Upper lobe of left lung (tissue), 4 donors: ENCODE data around the gene TRIM6.

Experiments used
- EP300 ChIP-seq, 4 donors: sonication (generic); formaldehyde crosslinking; IDR thresholded peaks; one replicate each; pipeline ENCODE4 v1.5.1; 2017; ENCODE audit warnings: antibody characterized with exemption in 4 of 4, control low read depth in 2 of 4
- POLR2A ChIP-seq, 4 donors: fragments of 450-650 bp; IDR thresholded peaks; one replicate each; pipeline ENCODE4 v1.5.1; 2016 to 2017; ENCODE audit warnings: antibody characterized with exemption in 4 of 4, mild to moderate bottlenecking in 2 of 4
- POLR2AphosphoS5 ChIP-seq, 2 donors: sonication (generic); formaldehyde crosslinking; IDR thresholded peaks; one replicate each; pipeline ENCODE4 v1.5.1; 2017; ENCODE audit warnings: antibody characterized with exemption in 2 of 2
- TF ChIP-seq, protein P1 (sequence below), 6 experiments: fragments of 450-650 bp in 4 of 6; fragments of 200-600 bp in 2 of 6; sonication (generic) in 2 of 6; IDR thresholded peaks; one replicate each; pipeline ENCODE4 v1.5.1; 2016 to 2019; ENCODE audit warnings: antibody characterized with exemption in 6 of 6

GRCh38 chr11:5548440-5548839 lies 48.0 kb upstream of the TRIM6 start, which contains the start of gene OR52H1:
- TF ChIP-seq, protein P1, sequence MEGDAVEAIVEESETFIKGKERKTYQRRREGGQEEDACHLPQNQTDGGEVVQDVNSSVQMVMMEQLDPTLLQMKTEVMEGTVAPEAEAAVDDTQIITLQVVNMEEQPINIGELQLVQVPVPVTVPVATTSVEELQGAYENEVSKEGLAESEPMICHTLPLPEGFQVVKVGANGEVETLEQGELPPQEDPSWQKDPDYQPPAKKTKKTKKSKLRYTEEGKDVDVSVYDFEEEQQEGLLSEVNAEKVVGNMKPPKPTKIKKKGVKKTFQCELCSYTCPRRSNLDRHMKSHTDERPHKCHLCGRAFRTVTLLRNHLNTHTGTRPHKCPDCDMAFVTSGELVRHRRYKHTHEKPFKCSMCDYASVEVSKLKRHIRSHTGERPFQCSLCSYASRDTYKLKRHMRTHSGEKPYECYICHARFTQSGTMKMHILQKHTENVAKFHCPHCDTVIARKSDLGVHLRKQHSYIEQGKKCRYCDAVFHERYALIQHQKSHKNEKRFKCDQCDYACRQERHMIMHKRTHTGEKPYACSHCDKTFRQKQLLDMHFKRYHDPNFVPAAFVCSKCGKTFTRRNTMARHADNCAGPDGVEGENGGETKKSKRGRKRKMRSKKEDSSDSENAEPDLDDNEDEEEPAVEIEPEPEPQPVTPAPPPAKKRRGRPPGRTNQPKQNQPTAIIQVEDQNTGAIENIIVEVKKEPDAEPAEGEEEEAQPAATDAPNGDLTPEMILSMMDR (IDR thresholded peaks at IDR 0.05): no peak
- TF ChIP-seq POLR2A (IDR thresholded peaks at IDR 0.05): no peak
- no peak for TF ChIP-seq EP300 (IDR thresholded peaks at IDR 0.05)
- no peak for TF ChIP-seq POLR2AphosphoS5 (IDR thresholded peaks at IDR 0.05)
